IMR-90 (cell line): Measurements from ENCODE around the gene BBS12. TPM values are rescaled to one million over a fixed set of nuclear protein-coding genes. Genes with fewer than 3 reads are reported as not detected.

Experiments
- ATAC-seq: fragments of 200-7000 bp; cut with Tn5 transposase; 2 replicates; pipeline ENCODE4 v1.9.1; 2020; ENCODE audit warnings: low read depth, mild to moderate bottlenecking, moderate library complexity
- BruUV-seq: library from RNA; stranded (reverse); fragments of 400-500 nt; replicated peaks from 2 replicates; lab custom pipeline; 2021; lab: Mats Ljungman, UMichigan
- CTCF ChIA-PET: fragments of 300-600 bp; formaldehyde crosslinking; extraction: SDS; loops from one replicate; lab custom pipeline; 2021; ENCODE audit warnings: antibody characterized with exemption; lab: Yijun Ruan, JAX
- POLR2A ChIA-PET: fragments of 300-600 bp; sonication (Branson Sonifier 250); formaldehyde crosslinking; loops from one replicate; lab custom pipeline; 2022; ENCODE audit warnings: antibody characterized with exemption; ENCODE audit not compliant: unreplicated experiment; lab: Charles Lee
- DNase-seq: peaks from one replicate; pipeline ENCODE4 v3.0.0; 2013
- H2AFZ ChIP-seq: replicated peaks from 2 replicates; pipeline ENCODE3; 2013; ENCODE audit warnings: low read length, mild to moderate bottlenecking; ENCODE audit not compliant: poor library complexity
- H2AK5ac ChIP-seq: 2 replicates; pipeline ENCODE4 v1.6.1; 2013; ENCODE audit warnings: low read depth, low read length, inconsistent platforms
- H2AK9ac ChIP-seq: replicated peaks from 2 replicates; pipeline ENCODE3; 2013; ENCODE audit warnings: mild to moderate bottlenecking, low read depth, low read length, moderate library complexity; ENCODE audit not compliant: poor library complexity
- H2BK120ac ChIP-seq: 2 replicates; pipeline ENCODE4 v1.6.1; 2013; ENCODE audit warnings: low read depth, low read length, inconsistent platforms
- H2BK15ac ChIP-seq: 3 replicates; pipeline ENCODE4 v1.6.1; 2013; ENCODE audit warnings: low read depth, low read length, inconsistent platforms
- H2BK20ac ChIP-seq: 2 replicates; pipeline ENCODE4 v1.6.1; 2013; ENCODE audit warnings: low read depth, mild to moderate bottlenecking, inconsistent platforms, low read length, moderate library complexity
- H2BK5ac ChIP-seq: 2 replicates; pipeline ENCODE4 v1.6.1; 2013; ENCODE audit warnings: mild to moderate bottlenecking, low read depth, low read length, inconsistent platforms; ENCODE audit not compliant: poor library complexity, severe bottlenecking
- H3K14ac ChIP-seq: replicated peaks from 2 replicates; pipeline ENCODE4 v1.6.1; 2013; ENCODE audit warnings: low read depth, low read length, inconsistent platforms
- H3K18ac ChIP-seq: 2 replicates; pipeline ENCODE4 v1.6.1; 2013; ENCODE audit warnings: low read depth, low read length, control low read depth
- H3K23ac ChIP-seq: 2 replicates; pipeline ENCODE4 v1.6.1; 2013; ENCODE audit warnings: low read depth, low read length, inconsistent platforms
- H3K27ac ChIP-seq: 2 replicates; pipeline ENCODE4 v1.5.1; 2013; ENCODE audit warnings: mild to moderate bottlenecking, control low read depth, low read length; ENCODE audit not compliant: insufficient read depth
- H3K27me3 ChIP-seq: 2 replicates; pipeline ENCODE4 v1.6.1; 2013; ENCODE audit warnings: low read length; ENCODE audit not compliant: control insufficient read depth, insufficient read depth
- H3K36me3 ChIP-seq: 2 replicates; pipeline ENCODE4 v1.6.1; 2013; ENCODE audit warnings: low read length, mixed read lengths; ENCODE audit not compliant: control insufficient read depth, insufficient read depth
- H3K4ac ChIP-seq: 2 replicates; pipeline ENCODE4 v1.6.1; 2013; ENCODE audit warnings: low read depth, low read length, inconsistent platforms
- H3K4me1 ChIP-seq: 2 replicates; pipeline ENCODE4 v1.6.1; 2013; ENCODE audit warnings: low read length, mixed read lengths; ENCODE audit not compliant: control insufficient read depth, insufficient read depth
- H3K4me2 ChIP-seq: 2 replicates; pipeline ENCODE4 v1.6.1; 2013; ENCODE audit warnings: low read depth, mild to moderate bottlenecking, control low read depth, low read length, moderate library complexity
- H3K4me3 ChIP-seq: 2 replicates; pipeline ENCODE4 v1.5.1; 2013; ENCODE audit warnings: low read depth, mild to moderate bottlenecking, control low read depth, low read length, moderate library complexity; ENCODE audit not compliant: insufficient read depth
- H3K56ac ChIP-seq: 2 replicates; pipeline ENCODE4 v1.6.1; 2013; ENCODE audit warnings: low read length, inconsistent platforms; ENCODE audit not compliant: insufficient read depth; ENCODE audit errors: extremely low read depth
- H3K79me1 ChIP-seq, 2 experiments: 2 replicates each; pipeline ENCODE4 v1.6.1; 2013; ENCODE audit warnings: low read length in 2 of 2, inconsistent platforms in 1 of 2, low read depth in 1 of 2
- H3K9ac ChIP-seq: 2 replicates; pipeline ENCODE4 v1.6.1; 2013; ENCODE audit warnings: low read depth, low read length, control low read depth
- H3K9me1 ChIP-seq: 2 replicates; pipeline ENCODE4 v1.6.1; 2013; ENCODE audit warnings: low read length, inconsistent platforms; ENCODE audit not compliant: insufficient read depth
- H3K9me3 ChIP-seq: 2 replicates; pipeline ENCODE4 v1.6.1; 2013; ENCODE audit warnings: low read length; ENCODE audit not compliant: control insufficient read depth, insufficient read depth
- H4K20me1 ChIP-seq: 2 replicates; pipeline ENCODE4 v1.6.1; 2013; ENCODE audit warnings: low read length, inconsistent platforms; ENCODE audit not compliant: insufficient read depth
- H4K5ac ChIP-seq: 2 replicates; pipeline ENCODE4 v1.6.1; 2013; ENCODE audit warnings: mild to moderate bottlenecking, low read depth, low read length, control low read depth
- H4K8ac ChIP-seq, 2 experiments: 2 replicates each; pipeline ENCODE4 v1.6.1; 2013; ENCODE audit warnings: low read depth in 2 of 2, low read length in 2 of 2, control low read depth in 1 of 2, inconsistent platforms in 1 of 2
- H4K91ac ChIP-seq: 2 replicates; pipeline ENCODE4 v1.6.1; 2013; ENCODE audit warnings: low read depth, low read length, inconsistent platforms; ENCODE audit not compliant: insufficient read depth
- CEBPB ChIP-seq: IDR thresholded peaks from 2 replicates; pipeline ENCODE4 v1.6.1; 2012; ENCODE audit warnings: low read depth, low read length, improper control_type of control experiment
- RFX5 ChIP-seq: IDR thresholded peaks from 2 replicates; pipeline ENCODE4 v1.8.0; 2012; ENCODE audit warnings: low read depth, mild to moderate bottlenecking, low read length, moderate library complexity
- WGBS, 2 experiments: methylation state at CpG; one replicate each; pipeline versions ENCODE4 v1.1.5 to v1.1.7; 2013; ENCODE audit warnings: missing lambda C conversion rate in 2 of 2; ENCODE audit not compliant: insufficient read length in 1 of 2; ENCODE audit errors: extremely low coverage in 2 of 2; 5-methylcytosine and 5-hydroxymethylcytosine counted together
- dilution Hi-C: fragments of 300-500 bp; cut with HindIII; formaldehyde crosslinking; loops from one replicate; pipeline ENCODE4 v1.14.3; 2018; ENCODE audit warnings: low sequenced_read_pairs; ENCODE audit not compliant: unreplicated experiment
- in situ Hi-C: fragments of 300-500 bp; cut with MboI; formaldehyde crosslinking; loops from 3 replicates; pipeline ENCODE4 v1.14.3; 2019; ENCODE audit warnings: low sequenced_read_pairs, inconsistent platforms, mixed read lengths
- intact Hi-C: fragments of 100-400 bp; cut with micrococcal nuclease; formaldehyde crosslinking; loops from 2 replicates; pipeline ENCODE4 v1.10.0; 2022
- polyA plus RNA-seq, 3 experiments: library from polyadenylated mRNA; depleted of rRNA; stranded (reverse); fragments of >200 nt; gene quantifications; 2 replicates each; pipeline ENCODE4 v1.2.3, GENCODE V29; 2012; ENCODE audit warnings: low replicate concordance in 1 of 3
- total RNA-seq: library from RNA; depleted of rRNA; stranded (reverse); fragments of >200 nt; gene quantifications from 2 replicates; pipeline ENCODE4 v1.2.3, GENCODE V29; 2012

The BBS12 gene
- total and polyA plus RNA-seq, 2 of the 4 experiments (the other 2 are of a cell fraction), result 1.1 to 5.9 TPM

DNA sequence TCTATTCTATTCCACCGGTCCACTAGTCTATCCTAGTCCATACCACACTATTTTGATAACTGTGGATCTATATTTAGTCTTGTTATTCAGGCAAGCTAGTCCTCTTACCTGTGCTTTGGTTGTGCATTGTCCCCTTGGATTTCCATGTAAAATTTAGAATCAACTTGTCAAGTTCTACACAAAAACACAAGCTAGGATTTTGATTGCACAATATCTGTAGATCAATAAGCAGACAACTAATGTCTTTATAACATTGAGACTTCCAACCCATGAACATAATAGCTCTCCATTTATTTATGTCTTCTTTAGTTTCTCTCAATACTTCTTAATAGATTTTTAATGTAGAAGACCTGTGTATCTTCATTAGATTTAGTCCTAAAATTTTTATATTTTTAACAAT lies 10.2 kb upstream of the BBS12 start:
- Histone ChIP-seq H2AK5ac (no peak overlapping the region), H3K18ac (no peak overlapping the region), H3K4me1 (no peaks in the 10 kb centered on the region), H2BK20ac (no peak overlapping the region), H3K4me2 (no peak overlapping the region), H4K5ac (no peak overlapping the region), H3K9ac (no peak overlapping the region), H3K36me3 (no peaks in the 10 kb centered on the region), H4K8ac (no peak overlapping the region), H2BK120ac (no peak overlapping the region), H3K9me1 (no peaks in the 10 kb centered on the region), H3K9me3 (no peaks in the 10 kb centered on the region), H2BK5ac (no peak overlapping the region), H2BK15ac (no peak overlapping the region), H4K91ac (no peak overlapping the region), H3K4ac (no peak overlapping the region), H3K27ac (no peak overlapping the region), H2AK9ac (no peak overlapping the region), H3K14ac (no peak overlapping the region), H4K20me1 (no peaks in the 10 kb centered on the region), H3K23ac (no peak overlapping the region), H3K27me3 (no peaks in the 10 kb centered on the region; the same call in 1 of the 2 replicates), H2AFZ (no peak overlapping the region), H3K4me3 (no peak overlapping the region), H3K56ac (no peak overlapping the region), H3K79me1 (no peaks in the 10 kb centered on the region)
- DNase-seq (no peak), ATAC-seq (no peak)
- dilution Hi-C loops, result no loop called here
- CTCF ChIA-PET, result no interaction called here
- WGBS, 2 experiments, result no CpG with 5 or more reads among the region's 1 CpG
- TF ChIP-seq RFX5, result no peak
- peak; percentile 85 for TF ChIP-seq CEBPB
- no TSS peak for BruUV-seq
- intact Hi-C loops, result no loop called here
- in situ Hi-C loops, result loop anchor here (5.0 to 25.0 kb wide), 2 partner anchors 120 to 810 kb away; no protein-coding TSS in a partner anchor
- POLR2A ChIA-PET, result no interaction called here
